Loucy (cell line): Measurements from ENCODE around the gene MUS81.

Experiments used
- H2AFZ ChIP-seq: fragments of 200-600 bp; sonication (generic); 2 replicates; pipeline ENCODE4 v1.6.0; 2016; ENCODE audit warnings: antibody characterized with exemption, mild to moderate bottlenecking, low read length, moderate library complexity
- H3F3A ChIP-seq: fragments of 200-600 bp; 2 replicates; pipeline ENCODE4 v1.6.0; 2016; ENCODE audit warnings: antibody characterized with exemption, low read depth, mild to moderate bottlenecking
- H3K27me3 ChIP-seq: fragments of 200-600 bp; sonication (generic); 2 replicates; pipeline ENCODE4 v1.6.1; 2014; ENCODE audit warnings: low read length, mild to moderate bottlenecking; ENCODE audit not compliant: insufficient read depth, poor library complexity, severe bottlenecking
- H3K36me3 ChIP-seq: fragments of 200-600 bp; sonication (generic); 2 replicates; pipeline ENCODE4 v1.6.1; 2016; ENCODE audit warnings: low read length; ENCODE audit not compliant: insufficient read depth
- H3K4me1 ChIP-seq: fragments of 200-600 bp; sonication (generic); 2 replicates; pipeline ENCODE4 v1.5.1; 2014; ENCODE audit warnings: low read length, mild to moderate bottlenecking; ENCODE audit not compliant: insufficient read depth, poor library complexity, severe bottlenecking
- H3K4me2 ChIP-seq: fragments of 200-600 bp; sonication (generic); 2 replicates; pipeline ENCODE4 v1.6.0; 2014; ENCODE audit warnings: antibody characterized with exemption, low read length, low read depth, mild to moderate bottlenecking; ENCODE audit not compliant: poor library complexity, severe bottlenecking
- H3K4me3 ChIP-seq: fragments of 200-600 bp; sonication (generic); 2 replicates; pipeline ENCODE4 v1.5.1; 2014; ENCODE audit warnings: low read length, mild to moderate bottlenecking, mixed read lengths; ENCODE audit not compliant: poor library complexity, severe bottlenecking
- H3K79me2 ChIP-seq: fragments of 200-600 bp; sonication (generic); 2 replicates; pipeline ENCODE4 v1.6.1; 2014; ENCODE audit warnings: low read length; ENCODE audit not compliant: insufficient read depth
- H3K9ac ChIP-seq: fragments of 200-600 bp; sonication (generic); 2 replicates; pipeline ENCODE4 v1.6.0; 2014; ENCODE audit warnings: mild to moderate bottlenecking, low read depth, low read length, moderate library complexity; ENCODE audit not compliant: poor library complexity, severe bottlenecking
- H3K9me2 ChIP-seq: fragments of 200-600 bp; sonication (generic); replicated peaks from 2 replicates; pipeline ENCODE4 v1.6.1; 2016; ENCODE audit warnings: low read depth, low read length, mixed read lengths
- H3K9me3 ChIP-seq: fragments of 200-600 bp; sonication (generic); 2 replicates; pipeline ENCODE4 v1.6.1; 2014; ENCODE audit warnings: mild to moderate bottlenecking, antibody characterized with exemption, low read length, low read depth; ENCODE audit not compliant: insufficient read depth
- H4K20me1 ChIP-seq: fragments of 200-600 bp; sonication (generic); 2 replicates; pipeline ENCODE4 v1.6.0; 2014; ENCODE audit warnings: antibody characterized with exemption, low read length, mild to moderate bottlenecking; ENCODE audit not compliant: insufficient read depth, poor library complexity, severe bottlenecking
- EZH2phosphoT487 ChIP-seq: fragments of 200-600 bp; IDR thresholded peaks from 2 replicates; pipeline ENCODE4 v1.6.1; 2018; ENCODE audit warnings: antibody characterized with exemption, mild to moderate bottlenecking, moderate library complexity, borderline replicate concordance
- TF ChIP-seq, protein P1 (sequence below): fragments of 200-600 bp; sonication (generic); conservative IDR thresholded peaks from 2 replicates; pipeline ENCODE4 v1.5.1; 2014; ENCODE audit warnings: mild to moderate bottlenecking, antibody characterized with exemption, low read length

Gene MUS81

DNA sequence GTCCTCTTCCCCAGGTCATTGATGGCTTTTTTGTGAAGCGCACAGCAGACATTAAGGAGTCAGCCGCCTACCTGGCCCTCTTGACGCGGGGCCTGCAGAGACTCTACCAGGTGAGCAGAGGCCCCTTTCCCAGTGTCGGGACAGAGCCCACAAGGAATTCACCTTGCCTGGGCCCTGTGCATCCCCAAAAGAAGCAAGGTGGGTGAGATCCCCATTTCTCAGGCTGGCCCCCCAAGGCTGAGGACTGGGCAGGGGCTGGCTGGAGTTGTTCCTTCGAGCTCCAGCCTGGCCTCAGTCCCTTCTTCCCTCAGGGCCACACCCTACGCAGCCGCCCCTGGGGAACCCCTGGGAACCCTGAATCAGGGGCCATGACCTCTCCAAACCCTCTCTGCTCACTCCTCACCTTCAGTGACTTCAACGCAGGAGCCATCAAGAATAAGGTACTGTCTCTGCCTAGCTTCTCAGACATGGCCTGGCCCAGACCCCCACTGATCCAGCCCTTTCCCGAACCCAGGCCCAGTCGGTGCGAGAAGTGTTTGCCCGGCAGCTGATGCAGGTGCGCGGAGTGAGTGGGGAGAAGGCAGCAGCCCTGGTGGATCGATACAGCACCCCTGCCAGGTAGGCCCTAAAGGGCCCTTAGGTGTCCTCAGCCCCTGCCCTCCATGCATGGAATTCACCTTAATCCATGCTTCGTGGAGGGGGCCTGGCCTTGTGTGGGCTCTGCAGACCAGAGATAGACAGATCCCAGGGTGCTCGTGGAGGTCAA lies 4.7 kb downstream of the MUS81 start:
- Histone ChIP-seq H3F3A (no peaks in the 10 kb centered on the region), H3K9ac (no peak overlapping the region), H3K79me2 (peaks cover 47% of the 10 kb centered on the region), H3K4me3 (no peak overlapping the region), H3K4me2 (no peak overlapping the region), H3K36me3 (peaks cover 25% of the 10 kb centered on the region; the same call in 1 of the 2 replicates), H3K4me1 (peaks cover 20% of the 10 kb centered on the region), H3K27me3 (peaks cover 5% of the 10 kb centered on the region), H4K20me1 (peaks cover 23% of the 10 kb centered on the region), H3K9me3 (no peaks in the 10 kb centered on the region), H2AFZ (no peak overlapping the region), H3K9me2 (no peaks in the 10 kb centered on the region)
- TF ChIP-seq EZH2phosphoT487: no peak
- TF ChIP-seq, protein P1, sequence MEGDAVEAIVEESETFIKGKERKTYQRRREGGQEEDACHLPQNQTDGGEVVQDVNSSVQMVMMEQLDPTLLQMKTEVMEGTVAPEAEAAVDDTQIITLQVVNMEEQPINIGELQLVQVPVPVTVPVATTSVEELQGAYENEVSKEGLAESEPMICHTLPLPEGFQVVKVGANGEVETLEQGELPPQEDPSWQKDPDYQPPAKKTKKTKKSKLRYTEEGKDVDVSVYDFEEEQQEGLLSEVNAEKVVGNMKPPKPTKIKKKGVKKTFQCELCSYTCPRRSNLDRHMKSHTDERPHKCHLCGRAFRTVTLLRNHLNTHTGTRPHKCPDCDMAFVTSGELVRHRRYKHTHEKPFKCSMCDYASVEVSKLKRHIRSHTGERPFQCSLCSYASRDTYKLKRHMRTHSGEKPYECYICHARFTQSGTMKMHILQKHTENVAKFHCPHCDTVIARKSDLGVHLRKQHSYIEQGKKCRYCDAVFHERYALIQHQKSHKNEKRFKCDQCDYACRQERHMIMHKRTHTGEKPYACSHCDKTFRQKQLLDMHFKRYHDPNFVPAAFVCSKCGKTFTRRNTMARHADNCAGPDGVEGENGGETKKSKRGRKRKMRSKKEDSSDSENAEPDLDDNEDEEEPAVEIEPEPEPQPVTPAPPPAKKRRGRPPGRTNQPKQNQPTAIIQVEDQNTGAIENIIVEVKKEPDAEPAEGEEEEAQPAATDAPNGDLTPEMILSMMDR: no peak

DNA sequence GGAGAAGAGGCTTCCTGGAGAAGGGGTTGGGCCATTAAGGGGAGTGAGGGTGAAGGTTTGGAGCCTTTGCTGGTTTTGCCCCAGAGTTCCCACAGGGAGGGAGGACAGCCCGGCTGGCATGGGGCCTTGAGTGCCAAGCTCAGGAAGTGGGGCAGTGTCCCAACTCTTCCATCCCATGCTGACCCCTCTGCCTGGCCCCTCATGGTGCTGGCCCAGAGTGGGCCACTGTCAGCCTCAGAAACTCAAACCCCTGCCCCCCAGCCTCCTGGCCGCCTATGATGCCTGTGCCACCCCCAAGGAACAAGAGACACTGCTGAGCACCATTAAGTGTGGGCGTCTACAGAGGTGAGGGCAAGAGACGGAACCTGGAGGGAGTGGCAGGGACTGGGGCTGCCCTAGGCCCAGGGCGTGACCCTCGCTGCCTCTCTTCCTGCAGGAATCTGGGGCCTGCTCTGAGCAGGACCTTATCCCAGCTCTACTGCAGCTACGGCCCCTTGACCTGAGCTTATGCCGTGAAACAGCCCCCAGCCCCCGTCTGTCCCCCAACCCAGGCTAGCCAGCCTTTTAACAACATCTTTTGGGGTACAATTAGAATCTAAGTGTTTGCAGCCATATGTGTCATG lies 5.4 kb downstream of the MUS81 start:
- Histone ChIP-seq H3K27me3 (peaks cover 5% of the 10 kb centered on the region), H3K36me3 (peaks cover 25% of the 10 kb centered on the region; the same call in 1 of the 2 replicates), H3K4me3 (no peak overlapping the region), H3K9me3 (no peaks in the 10 kb centered on the region), H3K79me2 (peaks cover 46% of the 10 kb centered on the region), H2AFZ (no peak overlapping the region), H3K9me2 (no peaks in the 10 kb centered on the region), H3K4me2 (no peak overlapping the region), H3F3A (no peaks in the 10 kb centered on the region), H4K20me1 (peaks cover 23% of the 10 kb centered on the region), H3K4me1 (peaks cover 27% of the 10 kb centered on the region), H3K9ac (no peak overlapping the region)
- TF ChIP-seq EZH2phosphoT487: no peak
- TF ChIP-seq, protein P1: no peak

DNA sequence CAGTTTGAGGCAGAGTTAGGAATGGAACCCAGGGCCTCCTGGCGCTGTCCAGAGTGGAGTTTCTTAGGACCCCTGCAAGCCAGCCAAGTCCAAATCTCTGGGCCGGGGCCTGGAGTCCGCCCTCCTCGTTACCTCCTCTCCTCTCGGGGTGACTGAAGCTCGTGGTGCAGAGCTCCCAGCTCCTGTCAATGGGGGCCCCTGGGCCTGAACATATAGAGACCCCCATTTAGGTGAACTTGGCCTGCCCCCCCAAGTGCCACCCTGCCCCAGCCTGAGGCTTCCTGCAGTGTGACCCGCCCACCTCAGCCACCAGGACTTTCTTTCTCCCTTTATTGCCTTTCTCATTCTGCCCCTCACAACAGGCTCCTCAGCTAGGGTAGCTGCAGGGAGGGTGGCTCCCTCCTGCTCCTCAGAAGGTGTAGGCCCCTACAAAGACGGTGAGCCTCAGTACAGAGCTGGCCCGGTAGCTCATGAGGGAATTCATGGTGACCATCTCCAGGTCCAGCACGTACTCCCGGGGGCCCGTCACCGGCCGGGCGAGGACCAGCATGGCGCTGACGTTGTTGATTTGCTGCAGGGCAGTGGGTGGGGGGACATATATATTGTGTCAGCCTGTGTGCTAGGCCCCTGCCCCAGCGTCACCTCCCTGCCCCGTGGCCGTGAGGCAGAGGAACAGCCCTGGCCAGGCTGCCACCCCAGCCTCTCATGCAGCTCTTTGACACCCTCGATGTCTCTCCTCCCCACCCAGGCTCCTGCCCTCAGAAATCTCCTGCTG lies 6.5 kb downstream of the MUS81 start:
- H2AFZ ChIP-seq: no peak overlapping the region
- no peaks in the 10 kb centered on the region for H3K27me3 ChIP-seq
- H3F3A ChIP-seq: no peaks in the 10 kb centered on the region

More for the DNA sequence above, 6.5 kb downstream of the MUS81 start:
- TF ChIP-seq, protein P1: no peak
- TF ChIP-seq EZH2phosphoT487: no peak
- H3K79me2 ChIP-seq: peaks cover 36% of the 10 kb centered on the region
- H3K36me3 ChIP-seq: peaks cover 25% of the 10 kb centered on the region; the same call in 1 of the 2 replicates
- no peak overlapping the region for H3K4me2 ChIP-seq
- H3K9ac ChIP-seq: no peak overlapping the region
- H3K4me1 ChIP-seq: peaks cover 32% of the 10 kb centered on the region
- no peaks in the 10 kb centered on the region for H3K9me3 ChIP-seq
- peaks cover 17% of the 10 kb centered on the region for H4K20me1 ChIP-seq
- H3K4me3 ChIP-seq: no peak overlapping the region
- no peaks in the 10 kb centered on the region for H3K9me2 ChIP-seq
